ENCODE results near the gene TBC1D10B.
A peak's percentile ranks its signal among the peaks of the same experiment; 100 is the strongest.
"Not testable (repeated sequence)": the region's sequence is repeated elsewhere in the genome, so short reads cannot be mapped to it uniquely, and the experiment has no call there.

Gene TBC1D10B

DNA sequence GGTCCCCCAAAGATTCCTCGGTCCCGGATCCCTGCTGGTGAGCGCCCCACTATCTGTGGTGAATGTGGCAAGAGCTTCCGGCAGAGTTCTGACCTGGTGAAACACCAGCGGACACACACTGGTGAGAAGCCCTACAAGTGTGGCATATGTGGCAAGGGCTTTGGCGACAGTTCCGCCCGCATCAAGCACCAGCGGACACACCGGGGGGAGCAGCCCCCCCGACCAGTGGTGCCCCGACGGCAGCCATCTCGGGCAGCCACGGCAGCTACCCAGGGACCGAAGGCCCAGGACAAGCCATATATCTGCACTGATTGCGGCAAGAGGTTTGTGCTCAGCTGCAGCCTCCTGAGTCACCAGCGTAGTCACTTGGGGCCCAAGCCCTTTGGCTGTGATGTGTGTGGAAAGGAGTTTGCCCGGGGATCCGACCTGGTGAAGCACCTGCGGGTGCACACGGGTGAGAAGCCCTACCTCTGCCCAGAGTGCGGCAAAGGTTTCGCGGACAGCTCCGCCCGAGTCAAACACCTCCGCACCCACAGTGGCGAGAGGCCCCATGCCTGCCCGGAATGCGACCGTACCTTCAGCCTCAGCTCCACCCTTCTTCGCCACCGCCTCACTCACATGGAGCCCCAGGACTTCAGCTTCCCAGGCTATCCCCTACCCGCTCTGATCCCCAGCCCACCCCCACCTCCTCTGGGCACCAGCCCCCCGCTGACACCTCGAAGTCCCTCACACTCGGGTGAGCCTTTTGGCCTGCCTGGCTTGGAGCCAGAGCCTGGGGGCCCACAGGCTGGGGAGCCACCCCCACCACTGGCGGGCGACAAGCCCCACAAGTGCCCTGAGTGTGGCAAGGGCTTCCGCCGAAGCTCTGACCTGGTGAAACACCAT is 27.7 kb upstream of the TBC1D10B start:
- no peak for DNase-seq

DNA sequence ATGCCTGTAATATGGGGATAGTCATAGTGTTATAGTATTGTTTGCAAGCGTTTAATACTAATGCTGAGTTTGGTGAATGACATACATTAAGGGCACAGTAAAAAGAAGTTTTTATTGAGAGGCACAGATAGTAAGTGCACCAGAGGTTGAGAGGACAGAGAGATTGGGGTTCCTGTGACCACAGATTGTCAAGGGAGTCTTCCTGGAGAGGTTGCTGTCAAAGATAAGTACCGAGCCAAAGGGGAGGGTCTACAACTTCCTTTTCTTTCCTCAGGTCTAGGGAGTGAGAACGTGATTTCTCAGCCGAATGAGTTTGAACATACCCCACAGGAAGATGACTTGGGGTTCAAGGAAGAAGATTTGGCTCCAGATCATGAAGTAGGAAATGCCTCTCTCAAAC is 26.8 kb upstream of the TBC1D10B start:
- DNase-seq, result no peak

DNA sequence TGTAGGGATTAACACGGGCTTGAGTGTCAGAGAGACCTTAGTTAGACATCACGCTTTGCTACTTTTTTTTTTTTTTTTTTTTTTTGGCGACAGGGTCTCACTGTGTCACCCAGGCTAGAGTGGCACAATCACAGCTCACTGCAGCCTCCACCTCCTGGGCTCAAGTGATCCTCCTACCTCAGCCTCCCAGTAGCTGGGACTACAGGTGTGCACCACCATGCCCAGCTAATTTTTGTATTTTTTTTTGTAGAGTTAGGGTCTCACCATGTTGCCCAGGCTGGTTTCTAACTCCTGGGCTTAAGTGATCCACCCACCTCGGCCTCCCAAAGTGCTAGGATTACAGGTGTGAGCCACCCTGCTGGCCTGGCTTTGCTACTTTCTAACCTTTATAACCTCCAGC is 26.3 kb upstream of the TBC1D10B start:
- not testable (repeated sequence) for DNase-seq

DNA sequence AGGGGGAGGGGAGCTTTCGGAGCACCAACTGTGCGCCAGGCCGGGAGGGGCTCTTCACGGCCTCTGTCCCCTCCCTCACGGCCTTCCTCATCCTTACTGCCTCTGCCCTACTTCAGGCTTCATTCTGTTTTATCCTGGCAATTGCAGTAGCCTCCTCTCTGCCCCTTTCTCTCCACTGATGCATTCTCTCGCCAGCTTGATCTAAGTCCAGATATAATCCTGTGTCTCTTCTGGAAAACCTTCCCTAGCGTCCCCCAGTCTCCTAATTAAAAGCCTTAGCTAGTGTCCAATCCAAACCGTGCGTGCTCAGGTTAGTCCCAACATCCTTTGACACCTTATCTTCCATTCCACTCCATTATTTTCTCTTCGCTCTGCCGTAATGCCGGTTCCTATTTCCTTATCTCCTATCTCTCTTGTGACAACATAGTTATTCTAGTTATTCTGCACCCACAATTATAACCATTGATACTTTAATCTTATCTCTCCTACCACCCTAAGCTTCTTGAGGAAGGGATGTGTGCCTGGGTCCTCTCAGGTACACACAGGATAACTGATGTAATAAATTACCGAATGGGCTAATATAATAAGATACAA is 25.8 kb upstream of the TBC1D10B start:
- no peak for DNase-seq

DNA sequence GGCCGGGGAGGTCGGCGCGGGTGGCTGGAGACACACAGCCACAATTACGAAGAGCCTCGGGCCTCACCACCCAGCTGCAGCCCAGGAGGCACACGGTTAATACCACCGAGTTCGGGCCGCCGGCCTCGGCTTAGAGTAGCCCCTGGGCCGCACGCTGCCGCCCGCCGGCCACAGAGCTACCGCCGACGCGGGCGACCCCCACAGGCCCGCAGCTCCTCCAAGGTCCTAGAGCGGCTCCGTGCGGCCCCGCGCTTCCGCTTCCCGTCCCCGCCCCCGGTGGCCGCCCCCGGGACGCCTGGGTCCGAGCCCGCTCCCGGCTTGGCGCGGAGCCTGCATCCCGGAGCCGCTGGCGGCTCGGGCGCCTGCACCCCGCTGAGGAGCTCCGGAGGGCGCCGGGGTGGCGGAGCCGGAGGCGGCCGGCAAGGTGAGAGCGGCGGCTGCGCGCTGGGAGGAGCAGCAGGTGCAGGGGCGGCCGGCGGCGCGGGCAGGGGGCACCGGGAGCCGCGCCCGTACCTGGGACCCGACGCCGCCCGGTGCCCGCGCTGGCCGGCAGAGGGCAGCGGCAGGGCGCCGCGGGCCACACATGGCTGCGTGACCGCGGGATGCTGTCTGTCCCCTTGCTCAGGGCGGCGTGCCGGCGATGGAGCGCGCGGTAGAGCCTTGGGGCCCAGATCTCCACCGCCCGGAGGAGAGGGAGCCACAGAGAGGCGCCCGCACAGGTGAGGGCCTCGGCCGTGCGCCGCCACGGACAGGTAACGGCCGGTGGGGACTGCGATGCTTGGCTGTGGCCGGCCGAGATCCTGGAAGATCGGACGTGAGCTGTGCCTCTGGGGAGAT is 25.1 kb upstream of the TBC1D10B start, which contains the start of gene ZNF48:
Gene ZNF48, plus strand, starts transcription at position 266 of the 837 bp plus-strand sequence. Its CDS starts 375 bp downstream, at position 641.
- DNase-seq, result peak; percentile 58 to 70

DNA sequence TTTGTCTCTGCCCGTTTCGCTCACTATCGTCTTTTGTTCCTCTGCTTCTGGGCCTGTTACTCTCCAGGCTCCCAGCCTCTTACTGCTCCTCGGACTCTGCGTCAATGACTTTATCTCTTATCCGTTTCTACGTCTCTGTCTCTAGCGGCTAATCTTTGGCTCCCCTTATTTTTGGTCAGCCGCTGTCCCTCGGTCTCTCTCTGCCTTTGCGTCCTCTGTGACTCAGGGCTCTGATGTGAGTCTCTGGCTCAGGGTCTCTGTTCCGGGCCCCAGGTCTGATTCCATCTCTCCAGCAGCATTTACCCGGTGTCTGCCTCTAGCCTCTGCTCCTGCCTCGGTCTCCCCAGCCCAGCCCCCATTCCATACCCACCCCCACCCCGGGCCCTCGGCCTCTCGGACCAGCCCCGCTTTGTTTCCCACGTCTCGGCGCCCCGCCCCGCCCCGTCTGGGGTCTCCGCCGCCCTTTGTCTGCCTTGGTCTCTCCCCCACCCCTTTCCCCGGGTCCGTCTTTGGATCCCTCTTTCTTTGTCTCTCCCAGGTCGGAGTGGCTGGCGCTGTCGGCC is 24.4 kb upstream of the TBC1D10B start:
- DNase-seq, result no peak

DNA sequence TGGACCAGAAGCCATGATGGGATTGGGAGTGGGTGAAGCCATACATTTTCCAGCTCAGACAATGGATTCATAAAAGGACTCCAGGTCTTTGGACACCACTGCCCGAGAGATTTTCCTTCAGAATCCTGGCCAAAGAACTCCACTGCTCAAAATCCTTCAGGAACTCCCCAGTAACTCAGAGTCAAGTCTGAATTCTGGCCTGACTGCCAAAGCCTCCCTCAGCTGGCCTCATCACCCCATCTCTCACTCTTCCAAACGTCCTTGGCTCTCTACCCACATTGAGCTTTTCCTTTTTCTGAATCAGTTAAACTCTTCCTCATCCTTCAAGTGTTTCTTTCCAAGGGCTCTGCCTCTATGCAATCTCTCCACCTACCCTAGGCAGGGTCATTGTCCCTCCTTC is 13.2 kb upstream of the TBC1D10B start:
- DNase-seq, result no peak

DNA sequence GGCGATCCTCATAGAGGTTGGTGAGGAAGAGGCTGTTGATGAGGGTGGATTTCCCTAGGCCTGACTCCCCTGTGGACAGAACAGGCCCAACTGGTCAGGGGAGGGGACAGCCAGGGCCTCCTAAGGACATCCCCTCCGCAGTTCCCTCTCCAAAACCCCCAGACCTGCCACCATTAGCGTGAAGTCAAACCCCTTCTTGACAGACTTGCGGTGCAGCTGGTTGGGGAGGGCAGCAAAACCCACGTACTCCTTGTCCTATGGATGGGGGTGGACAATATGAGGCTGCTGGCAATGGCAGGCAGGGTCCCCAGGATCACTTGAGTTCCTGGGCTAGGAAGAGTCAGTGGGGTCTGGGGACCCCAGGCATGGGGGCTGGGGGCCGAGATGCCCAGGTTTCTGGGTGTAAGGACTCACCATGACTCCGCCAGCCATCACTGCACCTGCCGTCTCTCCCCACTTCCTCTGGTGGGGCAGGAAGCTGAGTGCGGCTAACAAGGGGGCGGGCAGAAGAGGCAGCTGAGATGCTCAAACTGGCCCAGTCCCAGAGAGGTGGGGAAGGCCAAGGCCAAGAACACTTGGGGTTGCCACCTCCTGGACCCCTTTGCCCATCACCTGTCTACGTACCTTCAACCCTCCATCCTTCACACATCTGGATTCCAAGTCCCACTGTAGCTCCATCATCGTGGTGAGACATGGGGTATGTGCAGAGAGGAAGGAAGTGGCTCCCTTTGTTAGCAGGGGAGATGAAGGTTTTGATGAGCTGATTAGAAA is 12.0 kb upstream of the TBC1D10B start, which contains the start of gene SEPTIN1:
Gene SEPTIN1, minus strand, starts transcription at position 451 of the 771 bp plus-strand sequence. Its CDS starts 19 bp downstream, at position 432.
- peak; percentile 75 to 80 for DNase-seq

DNA sequence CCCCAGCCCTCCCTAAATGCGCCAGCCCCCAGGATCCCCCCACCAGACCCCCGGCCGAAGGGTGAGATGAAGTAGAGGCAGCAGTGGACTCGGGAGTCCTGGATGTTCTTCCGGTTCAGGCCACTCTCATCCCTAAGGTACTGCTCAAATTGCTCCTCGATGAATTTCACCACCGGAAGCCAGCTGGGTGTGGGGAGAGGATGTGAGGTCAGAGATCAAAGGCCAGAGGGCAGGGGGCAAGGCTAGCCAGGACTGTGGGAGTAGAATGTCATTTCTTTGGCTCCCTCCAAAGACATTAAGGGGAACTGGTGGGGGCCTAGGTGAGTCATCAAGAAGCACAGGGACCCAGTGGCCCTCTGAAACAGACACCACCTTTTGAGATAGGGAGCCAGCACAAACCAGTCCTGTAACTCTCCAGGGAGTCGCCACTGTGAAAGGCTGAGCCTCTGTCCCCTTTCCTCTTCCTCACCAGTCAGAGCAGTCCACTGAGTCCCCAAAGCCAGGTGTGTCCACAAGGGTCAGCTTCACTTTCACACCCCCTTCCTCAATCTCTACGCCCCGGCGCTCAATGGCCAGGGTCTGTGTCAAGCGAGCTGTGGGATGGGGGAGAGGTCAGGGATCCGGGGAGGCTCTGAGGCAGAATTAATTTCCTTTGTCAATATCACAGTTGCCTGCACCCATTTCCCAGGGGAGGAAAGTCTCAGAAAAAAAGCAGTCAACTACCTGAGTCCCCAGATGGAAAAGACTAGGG is 11.2 kb upstream of the TBC1D10B start:
- DNase-seq, result peak; percentile 12 to 44

DNA sequence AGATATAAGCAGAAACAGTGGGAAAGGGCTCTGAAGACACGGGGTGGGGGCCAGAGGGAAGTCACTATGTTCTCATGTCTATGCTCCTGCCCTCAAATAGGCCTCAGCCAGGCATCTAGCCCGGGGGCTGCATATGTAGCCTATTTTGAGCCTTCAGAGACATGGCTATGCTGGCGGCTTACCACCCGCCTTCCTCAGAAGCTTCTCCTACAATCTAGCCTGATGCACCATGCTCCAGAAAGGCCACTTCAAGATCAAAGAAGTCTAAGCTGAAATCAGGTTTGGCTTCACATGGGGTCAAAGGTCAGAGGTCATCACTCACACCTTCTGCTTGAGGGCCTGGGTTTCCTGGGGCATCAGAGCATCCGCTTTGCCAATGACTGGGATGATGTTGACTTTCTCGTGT is 10.5 kb upstream of the TBC1D10B start:
- no peak for DNase-seq

DNA sequence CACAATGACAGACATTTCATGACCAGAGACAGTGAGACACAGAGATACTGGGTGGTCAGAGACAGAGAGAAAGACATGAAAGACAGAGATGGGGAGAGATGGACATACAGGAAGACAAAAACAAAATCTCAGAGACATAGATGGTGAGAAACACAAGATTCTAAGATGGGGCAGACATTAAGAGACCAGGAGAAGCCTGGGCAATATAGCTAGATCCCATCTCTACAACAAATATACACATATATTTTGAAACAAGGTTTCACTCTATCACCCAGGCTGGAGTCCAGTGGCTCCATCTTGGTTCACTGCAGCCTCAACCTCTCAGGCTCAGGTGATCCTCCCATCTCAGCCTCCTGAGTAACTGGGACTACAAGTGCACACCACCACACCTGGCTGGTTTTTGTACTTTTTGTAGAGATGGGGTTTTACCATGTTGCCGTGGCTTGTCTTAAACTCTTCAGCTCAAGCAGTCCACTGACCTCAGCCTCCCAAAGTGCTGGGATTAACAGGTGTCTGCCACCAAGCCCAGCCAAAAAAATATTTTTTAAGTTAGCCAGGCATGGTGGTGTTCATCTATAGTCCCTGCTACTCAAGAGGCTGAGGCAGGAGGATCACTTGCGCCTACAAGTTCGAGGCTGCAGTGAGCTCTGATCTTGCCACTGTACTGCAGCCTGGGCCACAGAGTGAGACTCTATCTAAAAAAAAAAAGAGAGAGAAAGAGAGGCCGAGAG is 9.9 kb upstream of the TBC1D10B start:
- no peak for DNase-seq

DNA sequence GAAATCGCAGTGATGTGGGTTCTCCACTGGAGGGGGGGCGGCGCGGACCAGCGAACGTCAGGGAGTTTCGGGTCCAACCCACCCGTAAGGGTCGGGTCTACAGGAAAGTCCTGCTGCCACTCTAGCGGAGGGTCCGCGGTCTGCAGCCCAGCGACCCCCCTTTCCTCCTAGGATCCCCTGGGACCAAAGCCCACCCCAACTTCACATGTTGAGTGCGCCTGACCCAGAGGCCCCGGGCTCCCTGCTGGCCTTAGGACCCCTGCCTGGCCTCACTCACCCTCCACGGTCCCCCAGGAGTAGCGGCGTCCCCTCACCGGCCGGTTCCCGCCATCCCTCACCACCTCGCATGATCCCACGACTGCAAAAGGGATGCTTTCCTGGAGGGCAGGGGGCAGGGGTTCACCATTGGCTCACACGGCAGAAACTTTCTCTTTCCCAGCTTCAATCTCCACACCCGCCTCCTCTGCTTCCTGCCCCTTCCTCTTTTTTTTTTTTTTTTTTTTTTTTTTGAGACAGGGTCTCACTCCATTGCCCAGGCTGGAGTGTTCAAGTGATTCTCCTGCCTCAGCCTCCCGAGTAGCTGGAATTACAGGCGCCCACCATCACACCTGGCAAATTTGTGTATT is 9.0 kb upstream of the TBC1D10B start:
- DNase-seq, result no peak

DNA sequence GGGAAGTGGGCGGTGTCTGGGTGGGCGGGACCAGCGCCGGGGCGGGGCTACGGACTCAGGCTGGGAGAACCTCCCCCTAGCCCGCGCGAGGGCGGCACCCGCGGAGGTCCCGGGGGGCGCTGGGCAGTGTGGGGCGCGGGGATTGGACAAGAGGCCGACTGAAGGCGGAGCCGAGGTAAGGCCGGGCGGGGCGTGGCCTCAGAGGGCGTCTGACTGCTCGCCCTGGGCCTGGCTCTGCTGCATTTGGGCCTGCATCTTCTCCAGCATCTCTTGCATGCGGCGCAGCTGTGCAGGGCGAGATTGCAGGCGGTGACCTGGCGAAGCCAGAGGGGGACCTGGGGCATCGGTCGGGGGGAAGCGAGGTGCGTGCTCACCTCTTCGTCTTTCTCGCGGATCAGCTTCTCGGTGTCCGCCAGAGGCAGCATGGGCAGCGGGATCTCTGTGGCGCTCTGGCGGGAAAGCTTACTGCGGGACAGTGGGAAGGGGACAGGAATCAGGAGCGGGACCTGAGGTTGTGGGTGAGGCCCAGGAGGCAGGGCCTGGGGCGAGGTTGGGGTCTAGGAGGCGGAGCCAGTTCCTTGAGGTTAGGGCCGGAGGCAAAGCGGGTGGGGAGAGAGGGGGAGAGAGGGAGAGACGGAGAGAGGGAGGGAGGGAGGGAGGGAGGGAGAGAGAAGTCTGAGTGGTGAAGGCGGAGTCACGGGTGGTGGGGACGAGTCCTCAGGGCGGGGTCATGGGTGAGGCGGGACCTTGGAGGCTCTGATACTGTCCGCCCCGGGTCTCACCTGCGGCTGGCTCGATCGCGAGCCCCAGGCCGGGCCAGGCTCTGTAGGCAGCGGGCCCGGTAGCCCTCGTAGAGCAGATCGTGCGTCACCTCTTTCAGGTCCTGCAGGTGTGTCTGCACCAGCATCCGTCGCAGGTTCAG is 8.2 kb upstream of the TBC1D10B start:
- peak; percentile 99 for DNase-seq

DNA sequence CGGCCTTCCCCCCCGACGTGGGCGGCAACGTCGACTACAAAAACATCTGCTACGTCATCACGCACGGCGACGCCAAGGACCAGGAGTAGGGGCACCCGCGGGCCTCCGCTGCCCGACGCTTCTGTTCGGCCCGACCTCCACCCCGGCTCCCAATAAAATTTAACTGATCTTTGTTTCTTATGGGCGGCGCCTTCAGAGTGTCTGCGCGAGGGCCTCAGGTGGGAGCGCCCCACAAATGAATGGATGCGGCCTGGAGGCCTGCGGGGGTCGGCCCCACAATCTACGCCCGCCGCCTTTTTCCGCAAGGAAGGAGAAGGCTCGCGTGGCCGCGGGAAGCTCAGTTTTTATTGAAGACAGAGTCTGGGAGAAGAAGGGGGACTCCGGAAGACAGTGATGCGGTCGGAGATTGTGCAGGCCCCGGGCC is 7.5 kb upstream of the TBC1D10B start:
- DNase-seq, result peak; percentile 92 to 94

DNA sequence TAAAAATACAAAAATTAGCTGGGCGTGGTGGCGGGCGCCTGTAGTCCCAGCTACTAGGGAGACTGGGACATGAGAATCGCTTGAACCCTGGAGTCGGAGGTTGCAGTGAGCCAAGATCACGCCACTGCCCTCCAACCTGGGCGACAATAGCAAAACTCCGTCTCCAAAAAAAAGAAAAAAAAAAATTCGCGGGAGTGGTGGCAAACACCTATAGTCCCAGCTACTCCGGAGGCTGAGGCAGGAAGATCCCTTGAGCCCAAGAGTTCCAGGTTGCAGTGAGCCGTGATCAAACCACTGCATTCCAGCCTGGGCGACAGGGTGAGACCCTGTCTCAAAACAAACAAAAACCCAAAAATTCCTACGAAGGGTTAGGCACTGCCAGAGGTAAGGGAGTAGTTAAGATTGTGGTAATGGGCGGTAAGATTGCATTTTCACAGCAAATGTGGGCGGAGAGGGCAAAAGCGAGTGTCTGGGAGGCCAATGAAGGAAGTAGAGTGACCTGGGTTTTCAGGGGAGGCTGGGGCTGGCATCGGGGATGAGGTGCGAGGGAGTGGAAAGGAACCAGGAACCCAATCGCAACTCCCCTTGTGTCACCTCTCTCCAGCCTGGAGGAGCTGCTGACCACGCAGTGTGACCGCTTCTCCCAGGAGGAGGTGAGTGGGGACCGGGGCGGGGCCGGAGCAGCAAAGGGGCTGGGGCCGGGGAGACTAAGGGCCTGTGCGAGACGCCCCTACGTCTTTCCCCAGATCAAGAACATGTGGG is 6.9 kb upstream of the TBC1D10B start:
- DNase-seq, result no peak

DNA sequence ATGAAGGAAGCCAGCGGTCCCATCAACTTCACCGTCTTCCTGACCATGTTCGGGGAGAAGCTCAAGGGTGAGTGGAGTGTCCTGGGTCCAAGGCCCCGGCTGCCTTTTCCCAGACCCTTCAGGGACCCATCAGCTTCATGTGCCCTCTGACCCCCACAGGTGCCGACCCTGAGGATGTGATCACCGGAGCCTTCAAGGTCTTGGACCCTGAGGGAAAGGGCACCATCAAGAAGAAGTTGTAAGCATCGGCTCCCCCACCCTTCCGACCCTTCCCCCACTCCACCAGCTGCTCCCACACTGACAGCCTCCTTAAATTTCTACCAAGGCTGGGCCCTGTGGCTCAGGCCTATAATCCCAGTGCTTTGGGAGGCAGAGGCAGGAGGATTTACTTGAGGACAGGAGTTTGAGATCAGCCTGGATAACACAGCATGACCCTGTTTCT is 6.2 kb upstream of the TBC1D10B start:
- no peak for DNase-seq

DNA sequence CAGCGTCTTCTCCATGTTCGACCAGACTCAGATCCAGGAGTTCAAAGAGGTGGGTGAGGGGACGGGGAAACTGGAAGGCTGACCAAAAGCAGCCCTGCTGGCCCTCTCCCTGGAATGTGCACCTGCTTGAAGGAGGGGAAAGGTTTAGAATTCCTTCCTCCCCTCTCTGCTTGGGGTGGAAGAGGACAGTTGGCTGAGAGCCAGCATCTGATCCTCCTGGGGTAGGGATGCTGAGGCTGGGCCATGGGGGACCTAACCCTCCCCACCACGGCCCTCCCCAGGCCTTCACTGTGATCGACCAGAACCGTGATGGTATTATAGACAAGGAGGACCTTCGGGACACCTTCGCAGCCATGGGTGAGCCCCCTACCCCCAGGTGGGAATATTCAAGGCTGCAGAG is 5.6 kb upstream of the TBC1D10B start:
- DNase-seq, result no peak

DNA sequence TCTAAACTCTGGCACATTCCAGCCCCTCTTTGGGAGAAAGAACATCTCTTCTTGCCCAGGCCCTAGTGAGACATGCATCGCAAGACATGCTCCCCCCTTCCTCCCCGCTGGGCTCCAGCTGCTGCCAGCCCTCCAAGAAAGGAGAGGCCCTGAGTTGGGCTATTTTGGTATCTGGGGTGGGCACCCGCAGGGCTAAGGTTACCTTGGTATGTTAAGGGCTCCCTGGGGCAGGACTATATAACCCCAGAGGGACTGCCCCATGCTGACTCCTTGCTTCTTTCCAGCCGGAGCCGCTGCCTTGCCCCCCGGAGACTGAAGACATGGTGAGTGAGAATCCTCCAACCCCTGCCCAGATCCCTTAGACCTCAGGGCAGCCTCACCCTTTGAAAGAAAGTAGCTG is 4.2 kb upstream of the TBC1D10B start, which contains the start of gene MYL11:
Gene MYL11, plus strand, starts transcription at position 265 of the 400 bp plus-strand sequence. Its CDS starts 56 bp downstream, at position 321.
- no peak for DNase-seq
